MM.1S (cell line): Measurements from ENCODE around the gene PTPRD.

Source experiments
- CTCF ChIP-seq: fragments of 300-600 bp; sonication (generic); IDR thresholded peaks from 2 replicates; pipeline ENCODE4 v1.5.1; 2016; ENCODE audit warnings: antibody characterized with exemption, low read length, mixed read lengths
- EZH2 ChIP-seq: fragments of 300-600 bp; sonication (generic); optimal IDR thresholded peaks from 2 replicates; pipeline ENCODE3; 2017; ENCODE audit warnings: low read depth, mild to moderate bottlenecking, antibody characterized with exemption, low read length, mixed read lengths

- TF ChIP-seq EZH2 (no peak), CTCF (no peak)
These were observed 1867.5 kb downstream of the PTPRD start for GRCh38 chr9:8745347-8745746.
